GM21786 (cell line): Measurements from ENCODE around the gene ANG.
"Not testable (repeated sequence)": the region's sequence is repeated elsewhere in the genome, so short reads cannot be mapped to it uniquely, and the experiment has no call there.

Experiments used
- ATAC-seq: cut with Tn5 transposase; IDR thresholded peaks from one replicate; pipeline ENCODE4 v1.9.1; 2021; ENCODE audit not compliant: unreplicated experiment

The ANG gene

DNA sequence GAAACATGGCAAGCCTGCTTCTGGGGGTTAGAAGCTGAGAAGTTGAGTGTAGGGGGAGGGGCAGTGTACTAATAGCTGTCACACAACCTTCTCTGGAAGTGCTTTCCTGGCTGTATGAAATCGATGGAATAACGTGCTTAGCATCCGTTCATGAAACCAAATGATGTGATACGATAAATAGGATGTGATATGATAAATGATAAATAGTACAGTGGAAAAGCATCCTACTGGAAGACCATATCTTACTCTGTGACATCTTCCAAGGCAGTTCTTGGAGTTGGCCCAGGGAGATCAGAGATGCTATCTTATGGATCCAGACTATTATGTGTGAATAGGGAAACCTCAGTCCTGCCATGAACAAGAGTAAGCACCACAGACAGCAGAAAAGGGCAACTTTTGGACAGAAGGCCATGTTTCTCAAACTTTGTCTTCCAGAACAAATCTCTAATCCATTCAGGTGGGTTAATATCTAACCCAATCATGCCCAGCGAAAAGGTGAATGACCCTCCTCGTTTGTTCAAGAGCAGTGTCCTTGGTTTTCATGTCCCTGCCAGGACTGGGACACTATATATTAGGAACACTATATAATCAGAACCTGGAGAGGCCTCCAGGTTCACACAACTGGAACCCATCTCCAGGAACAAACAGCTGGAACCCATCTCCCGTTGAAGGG lies at the start of gene ANG:
Gene ANG, plus strand, starts transcription at position 598 of the 673 bp plus-strand sequence. CDS start 4,801 bp downstream, outside the sequence.
- no peak for ATAC-seq

DNA sequence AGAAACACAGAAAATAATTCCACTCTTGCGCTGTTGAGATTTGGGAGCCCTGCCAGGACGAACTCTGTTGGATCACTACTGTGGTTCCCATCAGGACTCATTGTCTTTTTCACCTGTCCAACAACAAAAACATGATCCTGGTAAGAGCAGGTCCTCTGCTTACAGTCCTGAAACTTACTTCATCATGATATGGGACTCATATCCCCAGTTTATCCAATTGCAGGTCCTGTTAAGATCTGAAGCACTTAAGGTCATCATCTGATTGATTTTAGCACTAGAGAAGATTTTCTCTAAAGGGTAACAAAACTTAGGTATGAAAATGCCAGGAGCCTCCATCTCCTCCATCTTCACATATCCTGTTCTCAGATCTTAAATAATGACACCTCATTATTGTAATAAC lies 47.0 kb upstream of the ANG start, which contains the start of gene OR6S1:
Gene OR6S1, minus strand, starts transcription at position 101 of the 400 bp plus-strand sequence. Its CDS starts 0 bp downstream, at position 101.
- no peak for ATAC-seq

DNA sequence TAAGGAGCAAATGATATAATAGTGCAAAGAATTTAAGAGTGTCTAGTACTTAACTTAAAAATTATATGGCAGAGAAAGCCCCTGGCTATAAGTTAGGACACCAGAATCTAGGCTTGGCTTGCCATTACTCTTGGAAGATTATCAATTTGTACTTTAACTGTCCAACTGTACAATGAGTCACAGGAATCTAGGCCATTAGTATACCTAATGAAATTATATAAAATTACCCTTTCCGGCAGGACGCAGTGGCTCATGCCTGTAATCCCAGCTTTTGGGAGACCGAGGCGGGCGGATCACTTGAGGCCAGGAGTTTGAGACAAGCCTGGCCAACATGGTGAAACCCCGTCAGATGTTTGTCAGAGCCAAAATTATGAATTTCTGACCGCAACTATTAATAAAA lies 46.4 kb upstream of the ANG start:
- no peak for ATAC-seq

GRCh38 chr14:20642755-20643154 lies 45.8 kb upstream of the ANG start:
- not testable (repeated sequence) for ATAC-seq

DNA sequence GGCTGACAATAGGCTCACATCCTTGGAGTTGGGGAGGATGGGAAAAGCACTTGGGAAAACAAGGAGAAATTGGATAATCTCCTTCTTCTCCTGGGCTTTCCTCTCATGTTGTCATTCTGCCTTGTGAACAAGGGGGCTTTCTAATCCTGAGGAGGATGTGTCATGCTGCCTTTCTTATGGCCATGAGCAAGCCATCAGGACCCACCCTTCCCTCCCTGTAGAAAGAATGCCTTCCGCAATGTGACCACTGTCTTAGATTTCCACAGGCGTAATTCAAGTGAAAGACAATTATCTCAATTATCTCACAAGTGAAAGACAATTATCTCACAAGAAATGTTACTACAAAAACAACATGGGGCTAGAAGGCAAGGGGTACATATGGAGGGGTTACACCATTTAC lies 44.0 kb upstream of the ANG start:
- ATAC-seq: no peak

DNA sequence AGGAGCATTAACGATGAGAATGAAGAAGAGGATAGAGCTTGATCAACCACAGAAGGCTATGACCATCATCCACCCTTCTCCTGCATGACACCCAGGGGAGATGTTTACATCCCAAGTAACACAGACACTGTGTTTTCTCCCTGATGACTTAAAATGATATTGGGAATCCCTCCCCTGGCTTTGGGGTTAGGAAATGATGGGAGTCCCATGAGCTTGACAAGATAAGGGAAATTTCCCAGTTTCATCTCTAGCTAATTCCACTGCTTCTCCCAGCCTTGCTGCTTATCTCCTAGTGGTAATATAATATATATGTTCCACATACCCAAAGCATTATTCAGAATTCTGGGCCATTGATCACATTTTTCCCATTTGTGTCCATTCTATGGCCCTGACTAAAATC lies 43.1 kb upstream of the ANG start:
- no peak for ATAC-seq

GRCh38 chr14:20652996-20653975 lies 35.3 kb upstream of the ANG start:
- no peak for ATAC-seq

DNA sequence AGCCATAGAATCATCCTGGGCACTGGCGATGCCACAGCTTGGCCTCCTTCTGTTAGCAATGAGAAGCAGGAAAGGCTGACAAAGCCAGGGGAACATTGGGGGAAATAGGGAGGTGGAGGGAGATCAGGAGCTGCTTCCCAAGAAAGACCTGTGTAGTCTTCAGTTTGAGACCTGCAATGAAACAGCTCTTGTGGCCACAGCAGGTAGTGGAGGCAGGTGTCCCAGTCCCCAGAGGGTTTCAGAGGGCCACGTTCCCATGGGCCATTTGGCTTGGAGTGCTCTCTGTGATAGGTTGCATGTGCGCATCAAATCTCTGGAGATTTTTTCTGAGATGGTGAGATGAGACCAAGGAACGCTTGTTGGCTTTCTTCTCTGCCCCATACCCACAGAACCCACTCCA lies 32.7 kb upstream of the ANG start:
- no peak for ATAC-seq

DNA sequence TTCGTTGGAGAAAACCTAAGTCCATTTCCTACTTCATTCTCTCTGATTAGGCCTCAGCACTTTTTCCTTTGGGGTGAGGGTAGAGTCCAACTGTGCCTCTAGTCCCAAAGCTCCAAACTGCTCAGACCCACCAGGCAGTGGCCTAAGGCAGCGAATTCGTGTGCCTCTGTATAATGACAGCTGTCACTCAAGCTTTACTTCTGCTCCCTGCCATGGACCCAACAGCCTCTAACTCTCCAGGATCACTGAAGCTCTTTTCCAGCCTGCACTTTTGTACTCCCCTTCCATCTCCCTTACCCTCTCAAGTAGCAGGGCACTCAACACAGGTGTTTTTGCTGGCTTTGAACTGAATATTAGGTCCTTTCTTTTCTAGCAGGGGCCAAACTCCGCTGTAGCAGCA lies 32.3 kb upstream of the ANG start:
- ATAC-seq: no peak

DNA sequence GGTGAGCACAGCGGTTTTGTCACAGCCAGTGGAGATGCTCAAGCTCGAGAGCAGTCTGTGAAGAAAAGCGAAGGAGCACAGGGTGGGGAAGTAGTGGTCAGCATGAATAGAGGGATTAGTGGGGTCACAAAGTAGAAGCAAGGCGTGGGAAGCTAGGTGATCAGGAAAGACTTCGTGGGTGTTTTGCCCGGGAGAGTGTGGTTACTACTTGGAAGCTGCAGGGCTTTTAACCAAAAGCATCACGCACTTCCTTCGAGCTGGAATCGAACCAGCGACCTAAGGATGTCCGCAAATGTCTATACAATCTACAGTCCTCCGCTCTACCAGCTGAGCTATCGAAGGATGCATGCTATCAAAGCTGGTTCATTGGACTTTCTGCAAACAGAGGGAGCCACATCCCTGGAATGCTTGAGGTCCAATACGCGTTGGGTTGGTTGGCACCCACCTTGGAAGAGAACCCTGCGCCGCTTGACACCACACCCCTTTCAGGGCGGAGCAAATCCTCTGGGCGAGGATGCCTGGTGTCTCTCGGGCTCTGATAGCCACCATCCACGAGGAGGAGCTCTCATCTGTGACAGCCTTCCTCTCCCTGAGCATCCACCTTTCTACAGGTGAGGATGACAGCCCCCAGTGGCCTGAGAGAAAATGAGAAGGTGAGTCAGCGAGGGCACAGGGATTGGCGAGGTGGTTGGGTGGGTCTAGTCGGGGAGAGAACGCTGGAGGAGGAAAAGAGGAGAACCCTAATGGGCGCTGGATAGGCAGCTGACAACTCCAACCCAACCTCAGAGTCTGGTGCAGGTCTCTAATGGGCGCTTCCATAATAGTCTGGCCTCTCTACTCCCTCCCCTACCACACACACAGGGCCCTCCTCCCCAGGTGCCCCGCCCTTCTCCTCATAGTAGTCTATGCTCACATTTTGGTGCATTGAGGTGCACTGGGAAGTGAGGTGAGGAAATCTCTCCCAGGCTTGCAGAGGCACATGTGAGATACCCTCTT lies 31.1 kb upstream of the ANG start:
- no peak for ATAC-seq

GRCh38 chr14:20658246-20658645 lies 30.3 kb upstream of the ANG start:
- no peak for ATAC-seq

GRCh38 chr14:20659336-20659735 lies 29.2 kb upstream of the ANG start:
- no peak for ATAC-seq

- ATAC-seq: no peak
Observed at GRCh38 chr14:20659813-20660395, 28.7 kb upstream of the ANG start.

DNA sequence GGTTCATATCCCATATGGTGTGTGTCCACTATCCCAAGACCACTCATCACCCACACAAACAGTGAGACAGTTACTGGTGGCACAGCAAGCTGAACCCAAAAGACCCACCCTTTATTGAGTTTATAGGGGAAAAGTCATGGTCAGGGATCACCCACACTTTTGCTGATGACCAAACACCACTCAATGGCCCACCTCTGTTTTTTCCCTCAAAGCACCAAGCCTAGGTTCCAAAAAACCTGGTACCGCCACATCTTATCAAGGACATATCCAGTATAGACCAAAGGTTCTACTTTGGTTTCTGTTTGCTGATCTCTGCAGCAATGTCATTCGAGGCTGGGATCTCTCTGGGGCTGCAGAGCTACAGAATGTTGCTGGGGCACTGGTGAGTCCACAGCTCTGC lies 27.4 kb upstream of the ANG start:
- no peak for ATAC-seq

DNA sequence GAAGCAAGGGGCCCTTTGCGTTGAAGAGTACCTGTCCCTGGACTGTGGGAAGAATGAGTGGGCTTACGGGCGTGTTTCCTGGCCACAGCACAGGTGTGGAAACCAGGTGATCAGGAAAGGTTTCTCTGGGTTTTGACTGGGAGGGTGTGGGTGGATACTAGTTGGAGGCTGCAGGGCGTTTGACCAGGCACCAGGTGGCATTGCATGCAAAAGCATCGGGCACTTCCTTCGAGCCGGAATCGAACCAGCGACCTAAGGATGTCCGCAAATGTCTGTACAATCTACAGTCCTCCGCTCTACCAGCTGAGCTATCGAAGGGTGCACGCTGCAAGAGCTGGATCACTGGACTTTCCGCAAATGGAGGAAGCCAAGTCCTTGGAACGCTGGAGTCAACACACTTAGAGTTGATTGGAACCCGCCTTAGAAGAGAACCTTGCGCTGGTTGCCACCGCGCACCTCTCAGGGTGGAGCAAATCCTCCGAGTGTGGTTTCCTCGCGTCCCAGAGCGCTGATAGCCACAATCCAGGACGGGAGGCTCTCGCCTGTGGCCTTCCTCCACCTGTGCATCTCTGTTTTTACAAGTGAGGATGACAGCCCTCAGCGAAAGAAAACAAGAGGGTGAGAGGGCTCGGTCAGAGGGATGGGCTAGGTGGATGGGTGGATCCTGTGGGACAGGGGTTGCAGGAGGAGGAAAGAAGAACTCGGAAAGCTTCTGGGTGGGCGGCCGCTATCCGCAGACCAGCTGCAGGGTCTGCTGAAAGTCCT lies 25.4 kb upstream of the ANG start:
- ATAC-seq: peak; percentile 39

DNA sequence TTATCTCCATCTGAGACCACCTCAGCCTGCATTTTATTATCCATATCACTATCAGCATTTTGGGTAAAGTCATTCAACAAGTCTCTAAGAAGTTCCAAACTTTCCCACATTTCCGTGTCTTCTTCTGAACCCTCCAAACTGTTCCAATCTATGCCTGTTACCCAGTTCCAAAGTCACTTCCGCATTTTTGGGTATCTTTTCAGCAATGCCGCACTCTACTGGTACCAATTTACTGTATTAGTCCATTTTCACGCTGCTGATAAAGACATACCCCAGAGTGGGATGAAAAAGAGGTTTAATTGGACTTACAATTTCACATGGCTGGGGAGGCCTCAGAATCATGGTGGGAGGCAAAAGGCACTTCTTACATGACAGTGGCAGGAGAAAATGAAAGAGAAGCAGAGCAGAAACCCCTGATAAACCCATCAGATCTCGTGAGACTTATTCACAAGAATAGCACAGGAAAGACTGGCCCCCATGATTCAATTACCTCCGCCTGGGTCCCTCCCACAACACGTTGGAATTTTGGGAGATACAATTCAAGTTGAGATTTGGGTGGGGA lies 22.1 kb upstream of the ANG start:
- ATAC-seq: not testable (repeated sequence)

- peak; percentile 70 for ATAC-seq
Observed at GRCh38 chr14:20667957-20668356, 20.6 kb upstream of the ANG start.

DNA sequence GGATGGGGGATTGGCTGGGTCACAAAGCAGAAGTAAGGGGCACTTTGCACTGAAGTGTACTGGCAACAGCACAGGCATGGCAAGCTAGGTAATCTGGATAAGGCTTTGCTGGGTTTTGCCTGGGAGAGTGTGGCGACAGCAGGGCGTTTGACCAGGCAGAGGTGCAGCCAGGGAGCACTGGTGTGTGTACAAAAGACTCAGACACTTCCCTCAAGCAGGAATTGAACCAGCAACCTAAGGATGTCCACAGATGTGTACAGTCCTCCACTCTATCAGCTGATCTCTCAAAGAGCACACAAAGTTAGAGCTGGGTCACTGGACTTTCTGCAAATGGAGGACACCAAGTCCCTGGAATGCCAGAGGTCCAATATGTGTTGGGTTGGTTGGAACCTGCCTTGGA lies 19.6 kb upstream of the ANG start:
- ATAC-seq: no peak

- peak; percentile 38 for ATAC-seq
Observed at GRCh38 chr14:20671597-20672283, 16.8 kb upstream of the ANG start.
